Stimulated activated CD4-positive, alpha-beta T cell treated with anti-CD3 and anti-CD28 coated beads, Interleukin-2, amount 100 ng/mL, for 48 hours (primary cell): ENCODE data around the gene CA10.

Source experiments
- DNase-seq, 2 donors: peaks; one replicate each; pipeline ENCODE4 v3.0.0-alpha.2; 2020

CA10 gene

DNA sequence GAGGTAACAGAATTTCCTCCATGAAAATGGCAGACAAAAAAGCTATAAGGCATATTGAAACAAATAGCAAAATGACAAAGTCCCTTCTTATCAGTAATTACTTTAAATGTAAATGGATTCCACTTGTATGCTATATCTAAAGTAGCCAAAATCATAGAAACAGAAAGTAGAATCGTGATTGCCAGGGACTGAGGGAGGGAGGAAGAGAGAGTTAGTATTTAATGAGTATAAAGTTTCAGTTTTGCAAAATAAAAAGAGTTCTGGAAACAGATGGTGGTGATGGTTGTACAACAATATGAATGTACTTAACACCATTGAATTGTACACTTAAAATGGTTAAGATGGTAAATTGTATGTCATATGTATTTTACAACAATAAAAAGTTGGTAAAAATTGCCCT is 407.4 kb downstream of the CA10 start:
- no peak for DNase-seq

GRCh38 chr17:51748749-51749604 is 409.5 kb downstream of the CA10 start:
- no peak for DNase-seq

DNA sequence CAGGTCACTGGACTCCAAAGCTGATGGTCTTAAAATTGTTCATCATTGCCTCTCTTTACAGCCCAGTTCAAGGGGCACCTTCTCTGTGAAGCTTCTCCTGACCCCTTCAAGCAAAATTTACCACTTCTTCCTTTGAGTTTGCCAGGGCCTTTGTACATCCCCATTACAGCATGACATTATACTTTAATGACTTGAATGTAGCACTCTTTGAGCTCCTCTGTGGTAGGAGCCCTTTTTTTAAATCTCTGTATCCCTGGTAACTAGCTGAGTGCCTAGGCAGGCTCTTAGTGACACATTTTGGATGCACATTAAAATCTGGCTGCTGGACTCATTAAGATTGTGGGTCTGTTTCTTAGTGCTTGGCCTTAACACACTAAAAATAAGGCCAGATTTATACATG is 412.1 kb downstream of the CA10 start:
- no peak for DNase-seq

- no peak for DNase-seq
Measured at GRCh38 chr17:51745993-51746392, 412.5 kb downstream of the CA10 start.

DNA sequence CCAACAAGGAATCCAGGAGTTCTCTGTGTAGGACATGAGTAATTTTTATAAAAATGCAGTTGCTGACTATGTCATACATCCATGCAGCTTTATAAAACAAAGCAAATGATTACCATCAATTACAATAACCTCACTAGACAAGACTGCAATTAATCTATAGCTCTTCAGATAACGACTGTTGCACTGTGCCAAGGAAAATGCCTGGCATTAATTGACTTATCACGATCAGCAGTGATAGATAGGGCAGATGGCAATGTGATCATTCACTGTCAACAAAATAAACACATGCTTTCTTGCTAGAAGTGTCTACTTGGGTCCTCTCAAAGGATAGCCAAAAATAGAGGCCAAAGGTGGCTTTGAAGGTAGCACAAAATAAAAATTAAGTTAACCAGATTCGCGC is 415.0 kb downstream of the CA10 start:
- no peak for DNase-seq

DNA sequence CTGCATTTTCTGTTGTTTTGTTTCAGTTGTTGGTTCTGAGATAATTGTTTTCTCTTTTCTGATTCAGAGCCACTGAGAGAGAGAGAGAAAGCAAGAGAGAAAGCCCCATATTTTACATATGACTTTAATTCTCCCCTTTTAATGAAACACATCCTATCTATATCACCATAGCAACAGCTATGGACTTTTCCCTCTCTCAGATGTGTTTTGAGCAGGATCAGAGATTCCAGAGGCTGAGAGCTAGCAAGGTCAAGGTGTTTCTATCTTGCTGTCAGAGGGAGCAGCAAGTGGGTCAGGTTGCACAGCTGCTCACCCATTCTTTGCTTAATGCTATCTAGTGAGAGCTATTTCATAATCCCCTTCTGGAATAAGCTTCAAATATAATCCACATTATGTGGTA is 415.9 kb downstream of the CA10 start:
- DNase-seq, result no peak

GRCh38 chr17:51741458-51741857 is 417.1 kb downstream of the CA10 start:
- no peak for DNase-seq

DNA sequence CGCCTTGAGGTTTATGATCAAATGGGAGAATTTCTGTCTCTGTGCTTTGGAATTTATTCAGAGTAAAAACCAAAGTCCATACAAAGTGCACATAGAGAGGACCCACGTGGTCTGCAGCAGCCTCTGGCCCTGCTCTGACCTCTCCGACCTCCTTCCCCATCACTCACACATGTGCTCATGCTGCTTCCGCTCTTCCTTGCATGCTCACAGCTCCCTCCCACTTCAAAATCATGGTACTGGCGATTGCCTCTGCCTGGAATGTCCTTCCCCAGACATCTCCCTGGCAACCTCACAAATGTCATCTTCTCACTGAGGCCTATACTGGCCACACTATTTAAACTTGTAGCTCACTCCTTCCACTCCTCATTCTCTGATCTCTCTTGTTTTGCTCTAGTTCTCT is 418.0 kb downstream of the CA10 start:
- no peak for DNase-seq

DNA sequence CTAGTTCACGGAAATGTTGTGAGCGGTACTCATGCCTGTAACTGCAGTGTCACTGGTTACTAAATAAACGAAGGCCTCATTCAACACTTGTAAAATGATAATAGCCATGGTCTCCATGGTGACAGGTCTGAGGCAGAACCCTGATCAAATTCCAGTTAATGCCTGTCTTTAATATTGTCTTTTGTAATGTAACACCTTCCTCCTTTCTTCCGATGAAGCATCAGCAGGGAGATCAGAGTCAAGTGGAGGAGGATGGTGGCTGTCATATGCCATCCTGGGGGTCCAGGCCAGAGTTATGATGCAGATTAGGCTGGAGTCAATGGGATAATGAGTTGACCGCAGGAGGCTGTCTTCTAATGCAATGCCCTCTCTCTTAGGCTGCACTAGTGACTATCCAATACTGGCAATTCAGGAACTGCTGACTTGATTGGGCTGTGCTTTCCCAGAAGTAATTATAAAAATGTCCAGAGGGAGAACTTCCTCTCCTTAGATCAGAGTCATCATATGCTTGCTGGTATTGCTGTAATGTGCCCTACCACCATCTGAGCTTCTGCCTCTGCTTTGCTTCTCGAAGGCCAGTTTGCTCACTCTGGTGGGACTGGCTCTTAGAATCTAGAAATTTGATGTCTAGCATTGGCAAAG is 419.1 kb downstream of the CA10 start:
- no peak for DNase-seq

DNA sequence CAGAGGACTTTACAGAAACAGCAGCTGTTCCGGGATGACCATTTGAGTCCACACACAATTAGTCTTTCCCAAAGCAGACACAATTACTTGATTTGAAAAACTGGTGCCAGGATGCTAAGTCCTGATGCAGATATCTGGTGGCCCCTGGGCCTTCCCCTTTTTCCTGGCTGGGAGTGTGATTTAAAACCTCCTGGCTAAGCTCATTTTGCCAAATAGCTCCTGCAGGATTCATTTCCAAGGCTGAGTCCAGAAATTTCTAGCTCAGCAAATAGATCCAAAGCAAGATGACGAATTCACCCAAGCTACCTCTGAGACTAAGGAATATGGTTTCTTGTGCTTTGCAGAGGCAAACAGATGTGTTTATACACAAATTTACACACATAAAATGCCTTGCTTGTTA is 422.2 kb downstream of the CA10 start:
- DNase-seq, result no peak

DNA sequence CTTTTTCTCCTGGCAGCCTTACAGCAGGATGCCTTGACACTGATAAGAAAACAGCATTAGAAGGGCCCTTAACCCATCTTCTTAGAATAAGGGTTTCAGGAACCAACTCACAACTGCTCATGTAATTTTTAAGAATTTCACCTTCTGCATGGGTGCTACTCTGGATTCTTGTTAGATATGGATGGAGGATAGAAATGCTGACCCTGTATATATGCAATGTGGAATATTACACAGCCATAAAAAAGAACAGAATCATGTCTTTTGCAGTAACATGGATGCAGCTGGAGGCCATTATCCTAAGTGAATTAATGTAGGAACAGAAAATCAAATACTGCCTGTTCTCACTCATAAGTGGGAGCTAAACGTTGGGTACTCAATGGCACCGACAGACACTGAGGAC is 423.5 kb downstream of the CA10 start:
- no peak for DNase-seq

DNA sequence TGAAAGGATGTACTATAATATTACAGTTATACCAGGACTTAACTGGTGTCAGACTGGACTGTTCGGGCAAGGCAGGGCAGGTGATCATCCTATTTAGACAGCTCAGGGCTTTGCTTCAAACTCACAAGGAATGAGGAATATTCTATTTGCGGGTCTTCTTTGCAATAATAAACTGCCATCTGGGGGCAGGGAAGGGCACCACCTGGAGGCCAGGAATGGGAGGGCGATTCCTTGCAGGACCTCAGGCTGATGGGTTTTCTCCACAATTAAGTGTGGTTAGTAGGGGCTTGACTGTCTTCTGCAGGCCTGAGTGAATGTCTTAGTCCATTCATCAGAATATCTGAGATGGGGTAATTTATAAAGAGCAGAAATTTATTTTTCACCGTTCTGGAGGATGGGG is 424.1 kb downstream of the CA10 start:
- DNase-seq, result peak in 1 of 2 donors; percentile 6

- DNase-seq, result no peak
Measured at GRCh38 chr17:51733166-51733565, 425.3 kb downstream of the CA10 start.

- no peak for DNase-seq
Measured at GRCh38 chr17:51731941-51732722, 426.4 kb downstream of the CA10 start.

DNA sequence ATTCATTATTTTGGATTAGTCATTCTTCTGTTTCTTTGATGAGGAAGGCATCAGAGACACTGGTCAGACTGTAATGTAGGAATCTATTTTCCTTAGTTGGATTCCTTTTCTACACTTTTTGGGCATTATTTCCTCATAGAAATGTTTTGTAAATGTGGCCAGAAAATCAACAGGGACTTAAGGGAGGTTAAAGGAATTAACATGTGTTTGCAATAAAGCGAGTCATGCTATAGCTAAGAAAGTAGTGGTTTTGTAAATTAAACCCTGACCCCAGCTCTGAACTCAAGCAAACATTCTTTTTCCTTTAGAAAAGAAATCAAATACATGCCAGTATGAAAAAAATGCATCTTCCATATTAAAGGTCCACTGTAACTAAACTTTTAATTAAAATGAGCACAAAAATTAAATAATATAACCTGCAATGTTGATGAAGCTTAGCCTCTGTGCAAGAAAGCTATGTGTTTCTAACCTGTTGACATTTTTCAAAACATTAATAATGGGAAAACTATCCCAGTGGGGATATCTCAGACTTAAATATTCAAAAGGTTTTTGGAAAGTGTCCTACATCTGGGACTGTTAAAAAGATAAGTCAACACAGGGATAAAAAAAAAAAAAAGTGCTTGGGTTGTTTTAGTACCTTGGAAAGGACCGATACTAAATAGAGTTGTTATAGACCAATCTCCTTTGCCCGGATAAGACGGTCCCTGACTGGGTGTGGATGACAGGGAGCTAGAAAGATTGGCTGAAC is 428.0 kb downstream of the CA10 start:
- no peak for DNase-seq

GRCh38 chr17:51725185-51725584 is 433.3 kb downstream of the CA10 start:
- no peak for DNase-seq

DNA sequence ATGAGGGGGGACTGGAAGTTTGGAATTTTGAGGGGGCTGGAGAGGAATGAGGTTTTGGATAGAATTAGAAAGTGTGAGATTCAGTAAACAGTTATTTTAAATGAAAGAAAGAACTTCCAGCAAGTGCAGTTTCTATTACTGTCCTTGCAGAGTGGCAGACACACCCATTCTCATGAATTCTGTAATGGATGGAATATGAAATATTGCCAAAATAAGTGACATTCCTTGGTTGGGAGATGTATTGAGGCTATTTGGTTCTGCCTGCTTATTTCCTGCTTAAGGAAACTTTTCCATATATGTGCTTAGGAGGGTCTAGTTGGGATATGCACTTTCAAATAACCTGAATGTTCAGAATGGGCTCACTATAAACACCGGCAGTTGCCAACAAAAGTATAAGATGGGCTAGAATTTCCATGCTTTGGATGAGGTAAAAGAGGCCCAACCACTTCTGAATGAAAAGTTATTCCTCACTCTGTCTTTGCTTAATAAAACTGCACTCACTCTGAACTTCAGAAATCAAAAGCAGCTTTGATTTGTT is 434.4 kb downstream of the CA10 start:
- DNase-seq, result no peak

GRCh38 chr17:51722994-51723393 is 435.5 kb downstream of the CA10 start:
- DNase-seq, result no peak

DNA sequence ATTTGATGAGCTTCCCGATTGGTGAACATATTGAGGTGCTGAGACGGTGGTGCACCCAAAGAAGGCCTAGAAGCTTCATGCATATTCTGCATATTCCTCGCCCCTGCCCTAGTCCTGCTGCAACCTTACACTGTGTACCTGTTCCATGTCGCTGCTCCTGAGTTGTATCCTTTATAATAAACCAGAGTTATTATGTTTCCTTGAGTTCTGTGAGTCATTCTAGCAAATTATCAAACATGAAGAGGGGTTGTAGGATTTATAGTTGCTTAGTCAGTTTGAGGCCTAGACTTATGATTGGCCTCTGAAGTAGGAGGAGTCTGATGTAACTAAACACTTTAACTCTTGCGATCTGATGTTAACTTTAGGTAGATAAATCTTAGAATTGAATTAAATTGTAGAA is 436.8 kb downstream of the CA10 start:
- no peak for DNase-seq

- DNase-seq, result no peak
Measured at GRCh38 chr17:51720439-51720838, 438.1 kb downstream of the CA10 start.

DNA sequence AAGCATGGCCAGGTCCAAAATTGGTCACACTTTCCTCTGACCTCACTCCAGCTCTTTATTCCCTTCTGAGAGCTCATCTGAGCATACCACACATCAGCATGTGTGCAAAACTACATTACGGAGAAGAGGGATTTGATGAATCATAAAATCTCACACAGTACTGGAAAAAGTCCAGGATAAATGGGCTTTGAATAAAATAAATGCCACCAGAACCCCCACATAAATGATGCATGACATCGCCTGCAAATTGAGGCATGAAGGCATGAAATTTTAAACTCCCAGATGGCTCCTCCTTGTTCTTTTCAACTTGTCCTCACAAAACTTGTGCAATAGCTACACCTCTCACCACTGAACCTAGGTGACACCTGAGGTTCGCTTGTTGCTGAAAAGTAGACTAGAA is 439.5 kb downstream of the CA10 start:
- DNase-seq, result no peak

- DNase-seq, result no peak
Measured at GRCh38 chr17:51711581-51711980, 446.9 kb downstream of the CA10 start.

GRCh38 chr17:51710634-51710979 is 447.9 kb downstream of the CA10 start:
- DNase-seq, result no peak
